H1 (cell line): ENCODE data around the gene C5. TPM values are rescaled to one million over a fixed set of nuclear protein-coding genes. Genes with fewer than 3 reads are reported as not detected.

Experiments
- MAX ChIP-seq: IDR thresholded peaks from 2 replicates; pipeline ENCODE4 v1.6.1; 2012; ENCODE audit warnings: inconsistent platforms
- RFX5 ChIP-seq: IDR thresholded peaks from 2 replicates; pipeline ENCODE4 v1.6.1; 2011; ENCODE audit warnings: low read depth, low read length, improper control_type of control experiment, borderline replicate concordance
- polyA plus RNA-seq, 7 experiments: library from polyadenylated mRNA; depleted of rRNA in 3 of 7; stranded (reverse) in 5 of 7; unstranded in 2 of 7; fragments of >200 nt in 5 of 7; fragments of 200-250 nt in 2 of 7; gene quantifications; 1 replicate in 5 of 7; 2 replicates in 1 of 7; 4 replicates in 1 of 7; pipeline versions ENCODE4 v1.2.1 to v1.2.3, GENCODE V29; 2011 to 2013; ENCODE audit warnings: missing spikeins in 2 of 7, mixed read lengths in 2 of 7
- total RNA-seq: library from RNA; stranded (reverse); fragmentation: NEBNext Ultra II Directional; extraction: Animal tissue kit (Norgen Biotek cat#: 25700); gene quantifications from 2 replicates; pipeline ENCODE4 v1.2.1, GENCODE V29; 2021

C5 gene
- total and polyA plus RNA-seq, 2 of the 8 experiments (the other 6 are each of a cell fraction or from before 2014, with no cell fraction given): 0.24 to 0.35 TPM

DNA sequence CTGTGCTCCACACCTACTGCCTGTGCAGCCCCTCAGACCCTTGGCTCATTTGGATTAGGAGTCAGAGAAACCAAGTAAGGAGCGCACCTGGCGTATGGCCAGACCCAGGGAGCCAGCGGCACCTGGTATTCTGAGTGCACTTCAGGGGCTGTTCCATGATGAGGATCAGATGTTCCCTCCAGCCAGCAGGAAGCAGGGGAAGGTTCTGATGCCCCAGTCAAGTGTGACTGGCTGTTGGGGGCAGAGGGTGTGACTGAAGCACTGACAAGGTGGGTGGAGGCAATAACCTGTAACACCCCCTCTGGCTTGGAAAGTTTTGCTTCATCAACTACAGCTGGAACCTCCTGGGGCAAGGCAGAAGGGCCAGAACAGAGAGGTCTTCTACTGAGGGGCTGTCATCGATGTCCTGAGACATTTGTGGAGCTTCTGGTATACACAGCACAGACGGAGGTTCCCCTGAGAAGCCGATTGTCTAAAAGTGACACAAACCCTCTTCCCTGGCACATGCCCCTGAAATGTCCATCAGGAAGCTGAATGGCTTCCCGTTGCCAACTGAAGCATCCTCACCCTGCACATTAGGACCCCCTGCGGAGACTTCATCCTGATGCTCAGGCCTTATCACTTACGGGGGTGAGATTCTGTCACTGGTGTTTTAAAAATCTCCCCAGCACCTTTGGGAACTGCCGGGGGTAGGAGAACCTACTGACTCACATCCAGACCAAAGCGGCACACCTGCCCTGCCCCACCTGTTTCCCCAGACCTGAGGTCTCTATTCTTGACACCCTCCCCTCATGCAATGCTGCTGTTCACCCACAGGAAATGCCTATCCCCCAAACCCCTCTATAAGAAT is 144.5 kb downstream of the C5 start (continued):
- TF ChIP-seq RFX5 (no peak), MAX (no peak)
